Liver (tissue), 9 donors: ENCODE measurements around the gene PSMC4. TPM values are rescaled to one million over a fixed set of nuclear protein-coding genes. Genes with fewer than 3 reads are reported as not detected.
A peak's percentile ranks its signal among the peaks of the same experiment; 100 is the strongest.

Experiments
- DNase-seq: peaks from one replicate; pipeline ENCODE4 v3.0.0-alpha.2; 2017; ENCODE audit warnings: low spot score
- H3K27ac ChIP-seq, 2 donors: one replicate each; pipeline ENCODE4 v1.7.0; 2013; ENCODE audit warnings: inconsistent platforms in 2 of 2, low read length in 2 of 2, control low read depth in 1 of 2, low read depth in 1 of 2, mild to moderate bottlenecking in 1 of 2
- H3K27me3 ChIP-seq, 4 donors: one replicate each; pipeline versions ENCODE4 v1.6.1 to v1.7.0; 2013; ENCODE audit warnings: low read length in 3 of 4, inconsistent platforms in 1 of 4, mild to moderate bottlenecking in 1 of 4, moderate library complexity in 1 of 4; ENCODE audit not compliant: control insufficient read depth in 4 of 4, insufficient read depth in 4 of 4
- H3K36me3 ChIP-seq, 4 donors: one replicate each; pipeline versions ENCODE4 v1.6.1 to v1.7.0; 2013; ENCODE audit warnings: low read length in 3 of 4, mild to moderate bottlenecking in 3 of 4, low read depth in 1 of 4, moderate library complexity in 1 of 4; ENCODE audit not compliant: control insufficient read depth in 4 of 4, insufficient read depth in 3 of 4
- H3K4me1 ChIP-seq, 4 donors: one replicate each; pipeline versions ENCODE4 v1.6.1 to v1.7.0; 2013; ENCODE audit warnings: low read length in 3 of 4, mild to moderate bottlenecking in 3 of 4, moderate library complexity in 1 of 4; ENCODE audit not compliant: control insufficient read depth in 4 of 4, insufficient read depth in 4 of 4
- H3K4me3 ChIP-seq, 3 donors: one replicate each; pipeline versions ENCODE4 v1.6.1 to v1.7.0; 2013; ENCODE audit warnings: low read length in 3 of 3, control low read depth in 1 of 3, low read depth in 1 of 3, mild to moderate bottlenecking in 1 of 3
- H3K9ac ChIP-seq, 2 donors: one replicate each; pipeline ENCODE4 v1.7.0; 2013; ENCODE audit warnings: low read length in 2 of 2, mild to moderate bottlenecking in 2 of 2, moderate library complexity in 2 of 2, control low read depth in 1 of 2, low read depth in 1 of 2
- H3K9me3 ChIP-seq, 4 donors: one replicate each; pipeline versions ENCODE4 v1.6.1 to v1.7.0; 2013; ENCODE audit warnings: low read length in 3 of 4; ENCODE audit not compliant: control insufficient read depth in 4 of 4
- ATF3 ChIP-seq: IDR thresholded peaks from 2 replicates; pipeline ENCODE4 v1.6.1; 2016; ENCODE audit warnings: antibody characterized with exemption
- CTCF ChIP-seq: fragments of 150-350 bp; IDR thresholded peaks from 2 replicates; pipeline ENCODE4 v1.5.1; 2017; ENCODE audit warnings: improper control_type of control experiment, low read depth, low read length; ENCODE audit not compliant: missing input control
- EGR1 ChIP-seq, 2 donors: IDR thresholded peaks; 2 replicates each; pipeline ENCODE4 v1.6.1; 2016 to 2018; ENCODE audit warnings: antibody characterized with exemption in 2 of 2, low read depth in 2 of 2
- FOXA1 ChIP-seq: IDR thresholded peaks from 2 replicates; pipeline ENCODE4 v1.6.1; 2016; ENCODE audit warnings: antibody characterized with exemption
- GABPA ChIP-seq, 2 donors: IDR thresholded peaks in 1 of 2; conservative IDR thresholded peaks in 1 of 2; 2 replicates each; pipeline ENCODE4 v1.6.1; 2016; ENCODE audit warnings: antibody characterized with exemption in 2 of 2, mild to moderate bottlenecking in 1 of 2, moderate library complexity in 1 of 2
- HNF4A ChIP-seq, 2 donors: conservative IDR thresholded peaks; 2 replicates each; pipeline ENCODE4 v1.6.1; 2016; ENCODE audit warnings: antibody characterized with exemption in 2 of 2, mild to moderate bottlenecking in 2 of 2
- HNF4G ChIP-seq: IDR thresholded peaks from 2 replicates; pipeline ENCODE4 v1.6.1; 2016; ENCODE audit warnings: antibody characterized with exemption
- JUND ChIP-seq, 2 donors: IDR thresholded peaks; 2 replicates each; pipeline ENCODE4 v1.6.1; 2016; ENCODE audit warnings: antibody characterized with exemption in 2 of 2
- NR2F2 ChIP-seq: IDR thresholded peaks from 2 replicates; pipeline ENCODE4 v1.6.1; 2016; ENCODE audit warnings: antibody characterized with exemption
- RAD21 ChIP-seq, 2 donors: IDR thresholded peaks; 2 replicates each; pipeline ENCODE4 v1.6.1; 2016; ENCODE audit warnings: antibody characterized with exemption in 2 of 2, mild to moderate bottlenecking in 2 of 2
- REST ChIP-seq: IDR thresholded peaks from 2 replicates; pipeline ENCODE4 v1.6.1; 2016; ENCODE audit warnings: antibody characterized with exemption, mild to moderate bottlenecking
- RXRA ChIP-seq, 2 donors: IDR thresholded peaks; 2 replicates each; pipeline ENCODE4 v1.6.1; 2017 to 2018; ENCODE audit warnings: antibody characterized with exemption in 2 of 2, mild to moderate bottlenecking in 1 of 2
- TAF1 ChIP-seq: conservative IDR thresholded peaks from 2 replicates; pipeline ENCODE4 v1.6.1; 2016; ENCODE audit warnings: antibody characterized with exemption, mild to moderate bottlenecking
- YY1 ChIP-seq: IDR thresholded peaks from 2 replicates; pipeline ENCODE4 v1.6.1; 2016; ENCODE audit warnings: antibody characterized with exemption, mild to moderate bottlenecking
- WGBS: extraction: QIAGEN DNeasy Blood & Tissue Kit; methylation state at CpG from one replicate; pipeline ENCODE4 v1.1.7; 2013; 5-methylcytosine and 5-hydroxymethylcytosine counted together
- polyA plus RNA-seq, 2 donors: library from polyadenylated mRNA; stranded (reverse) in 1 of 2; unstranded in 1 of 2; fragments of 200-250 nt in 1 of 2; fragments of >200 nt in 1 of 2; fragmentation: Nextera tagmentation in 1 of 2; extraction: Ambion mirVana in 1 of 2; gene quantifications; one replicate each; pipeline versions ENCODE4 v1.2.1 to v1.2.3, GENCODE V29; 2013 to 2015
- total RNA-seq, 2 donors: library from RNA; depleted of rRNA; stranded (reverse); fragments of >200 nt; gene quantifications; one replicate each; pipeline ENCODE4 v1.2.3, GENCODE V29; 2014
- donor health status: healthy.
- donor health status: healthy.
- donor health status: healthy.
- donor health status: healthy.
- donor health status: healthy.

PSMC4 gene
- total and polyA plus RNA-seq, 4 donors: 46.0 to 89.3 (median 79.7) TPM

GRCh38 chr19:39937787-39938186 is 33.2 kb upstream of the PSMC4 start:
- H3K9ac ChIP-seq: no peak overlapping the region
- H3K9me3 ChIP-seq: peaks cover 0 to 2% (median under 1%) of the 10 kb centered on the region in 4 donors
- peaks cover 0 to 3% (median 0%) of the 10 kb centered on the region in 4 donors for H3K27me3 ChIP-seq
- WGBS: 60% methylated on average over 2 of the region's 2 CpGs
- H3K36me3 ChIP-seq: no peaks in the 10 kb centered on the region
- no peak for TF ChIP-seq GABPA (IDR thresholded peaks at IDR 0.05 in 1 of 2, conservative IDR thresholded peaks at IDR 0.05 in 1 of 2)
- TF ChIP-seq CTCF: no peak
- no peak for TF ChIP-seq YY1
- TF ChIP-seq RAD21 (IDR thresholded peaks at IDR 0.05): no peak
- H3K4me3 ChIP-seq: no peak overlapping the region
- peaks cover 0 to 2% (median 0%) of the 10 kb centered on the region in 4 donors for H3K4me1 ChIP-seq
- no peak overlapping the region for H3K27ac ChIP-seq
- DNase-seq: no peak

GRCh38 chr19:39939556-39939955 is 31.4 kb upstream of the PSMC4 start:
- no peak for TF ChIP-seq CTCF
- WGBS: 83% methylated on average over 6 of the region's 6 CpGs
- Histone ChIP-seq H3K4me3 (no peak overlapping the region), H3K27me3 (peaks cover 0 to 3% (median 0%) of the 10 kb centered on the region in 4 donors), H3K9ac (no peak overlapping the region), H3K4me1 (peaks cover 0 to 8% (median 6%) of the 10 kb centered on the region in 4 donors), H3K36me3 (no peaks in the 10 kb centered on the region), H3K27ac (no peak overlapping the region), H3K9me3 (peaks cover 0 to 2% (median under 1%) of the 10 kb centered on the region in 4 donors)
- no peak for DNase-seq

GRCh38 chr19:39940221-39940833 is 30.6 kb upstream of the PSMC4 start:
- WGBS: 83% methylated on average over 1 of the region's 1 CpG
- peaks cover 0 to 2% (median under 1%) of the 10 kb centered on the region in 4 donors for H3K9me3 ChIP-seq
- H3K36me3 ChIP-seq: no peaks in the 10 kb centered on the region
- H3K4me3 ChIP-seq: no peak overlapping the region
- H3K27me3 ChIP-seq: peaks cover 0 to 3% (median 0%) of the 10 kb centered on the region in 4 donors
- TF ChIP-seq NR2F2: no peak
- TF ChIP-seq EGR1 (IDR thresholded peaks at IDR 0.05; ENCODE audit: low read depth in 2 of 2): no peak
- TF ChIP-seq GABPA (IDR thresholded peaks at IDR 0.05 in 1 of 2, conservative IDR thresholded peaks at IDR 0.05 in 1 of 2): no peak
- peaks cover 0 to 8% (median 6%) of the 10 kb centered on the region in 4 donors for H3K4me1 ChIP-seq
- no peak for DNase-seq
- no peak overlapping the region for H3K9ac ChIP-seq
- H3K27ac ChIP-seq: no peak overlapping the region

GRCh38 chr19:39941151-39941550 is 29.8 kb upstream of the PSMC4 start:
- H3K27me3 ChIP-seq: no peaks in the 10 kb centered on the region
- no peak for DNase-seq
- no peak overlapping the region for H3K4me3 ChIP-seq
- 79% methylated on average over 6 of the region's 6 CpGs for WGBS
- peak overlapping the region; percentile 23 to 25 for H3K27ac ChIP-seq
- no peak overlapping the region for H3K9ac ChIP-seq
- no peaks in the 10 kb centered on the region for H3K36me3 ChIP-seq
- peaks cover 0 to 2% (median under 1%) of the 10 kb centered on the region in 4 donors for H3K9me3 ChIP-seq
- peaks cover 0 to 8% (median 6%) of the 10 kb centered on the region in 4 donors for H3K4me1 ChIP-seq
- TF ChIP-seq HNF4G (no peak), YY1 (no peak), JUND (IDR thresholded peaks at IDR 0.05) (no peak), ATF3 (no peak), HNF4A (conservative IDR thresholded peaks at IDR 0.05) (no peak), RXRA (IDR thresholded peaks at IDR 0.05) (no peak), REST (no peak), TAF1 (no peak), NR2F2 (no peak), FOXA1 (no peak)
